Prostate gland (tissue), 2 donors: ENCODE measurements around the gene CRB2. TPM values are rescaled to one million over a fixed set of nuclear protein-coding genes. Genes with fewer than 3 reads are reported as not detected.
A peak's percentile ranks its signal among the peaks of the same experiment; 100 is the strongest.
"Not testable (repeated sequence)": the region's sequence is repeated elsewhere in the genome, so short reads cannot be mapped to it uniquely, and the experiment has no call there.

Experiments used
- DNase-seq: peaks from one replicate; pipeline ENCODE4 v3.0.0-alpha.2; 2019; ENCODE audit warnings: low spot score
- H3K27ac ChIP-seq, 2 donors: fragments of 200-600 bp; sonication (generic); 2 replicates each; pipeline ENCODE4 v1.5.1; 2017 to 2019
- H3K27me3 ChIP-seq: fragments of 200-600 bp; sonication (generic); replicated peaks from 2 replicates; pipeline ENCODE4 v1.5.1; 2019; ENCODE audit not compliant: insufficient read depth
- H3K36me3 ChIP-seq, 2 donors: fragments of 200-600 bp; sonication (generic); 1 replicate in 1 of 2; 2 replicates in 1 of 2; pipeline versions ENCODE4 v1.5.1 to v1.8.1; 2017 to 2019
- H3K4me1 ChIP-seq: fragments of 200-600 bp; sonication (generic); replicated peaks from 2 replicates; pipeline ENCODE4 v1.5.1; 2019
- H3K4me3 ChIP-seq, 2 donors: fragments of 200-600 bp; sonication (generic); 2 replicates each; pipeline ENCODE4 v1.5.1; 2017 to 2019
- H3K9me3 ChIP-seq: fragments of 200-600 bp; sonication (generic); 2 replicates; pipeline ENCODE4 v1.5.1; 2017
- CTCF ChIP-seq, 4 experiments: fragments of 200-600 bp in 2 of 4; fragments of 450-650 bp in 2 of 4; sonication (generic) in 2 of 4; IDR thresholded peaks; 1 replicate in 3 of 4; 2 replicates in 1 of 4; pipeline ENCODE4 v1.5.1; 2016 to 2019; ENCODE audit warnings: antibody characterized with exemption in 4 of 4, mild to moderate bottlenecking in 2 of 4, moderate library complexity in 2 of 4
- POLR2A ChIP-seq: fragments of 450-650 bp; IDR thresholded peaks from one replicate; pipeline ENCODE4 v1.6.1; 2016; ENCODE audit warnings: antibody characterized with exemption, mild to moderate bottlenecking
- POLR2AphosphoS5 ChIP-seq: sonication (generic); formaldehyde crosslinking; IDR thresholded peaks from one replicate; pipeline ENCODE4 v1.6.1; 2017; ENCODE audit warnings: antibody characterized with exemption
- WGBS: methylation state at CpG from one replicate; pipeline ENCODE4 v1.1.5; 2018; 5-methylcytosine and 5-hydroxymethylcytosine counted together
- intact Hi-C: fragments of 100-400 bp; cut with DNase I; formaldehyde crosslinking; loops from one replicate; pipeline ENCODE4 v1.14.2; 2022
- total RNA-seq, 2 donors: library from RNA; depleted of rRNA; stranded (reverse); fragments of >200 nt; gene quantifications; one replicate each; pipeline ENCODE4 v1.1.0, GENCODE V29; 2016

The CRB2 gene
- total RNA-seq, 2 donors from 2014 or later, result 1.7 TPM; not detected in 1

GRCh38 chr9:123327697-123328100 lies 28.3 kb upstream of the CRB2 start:
- Histone ChIP-seq H3K27ac (peak overlapping the region; percentile 73 to 87), H3K4me3 (no peak overlapping the region), H3K4me1 (peaks cover 3% of the 10 kb centered on the region), H3K27me3 (no peaks in the 10 kb centered on the region), H3K9me3 (no peaks in the 10 kb centered on the region), H3K36me3 (no peaks in the 10 kb centered on the region)
- peak; percentile 93 for DNase-seq
- intact Hi-C loops, result no loop called here
- no peak for TF ChIP-seq CTCF (IDR thresholded peaks at IDR 0.05)
- peak; percentile 97 for TF ChIP-seq POLR2AphosphoS5
- peak; percentile 19 for TF ChIP-seq POLR2A
- WGBS, result 51% methylated on average over 8 of the region's 8 CpGs

GRCh38 chr9:123329329-123329955 lies 26.6 kb upstream of the CRB2 start:
- H3K27ac ChIP-seq, result peak overlapping the region in 1 of 2 donors; percentile 27
- H3K9me3 ChIP-seq, result no peaks in the 10 kb centered on the region
- TF ChIP-seq CTCF (IDR thresholded peaks at IDR 0.05) (no peak), POLR2AphosphoS5 (peak; percentile 31)
- no peak overlapping the region for H3K4me3 ChIP-seq
- 76% methylated on average over 6 of the region's 6 CpGs for WGBS
- H3K4me1 ChIP-seq, result peaks cover 3% of the 10 kb centered on the region
- peak; percentile 55 for DNase-seq
- H3K27me3 ChIP-seq, result no peaks in the 10 kb centered on the region
- no peaks in the 10 kb centered on the region for H3K36me3 ChIP-seq
- intact Hi-C loops, result no loop called here

- 93% methylated on average over 15 of the region's 15 CpGs for WGBS
Observed at GRCh38 chr9:123331346-123332060, 24.5 kb upstream of the CRB2 start.

GRCh38 chr9:123333058-123333669 lies 22.8 kb upstream of the CRB2 start:
- H3K36me3 ChIP-seq, intact Hi-C loops, DNase-seq, H3K27me3 ChIP-seq, H3K4me1 ChIP-seq, H3K27ac ChIP-seq, H3K9me3 ChIP-seq, H3K4me3 ChIP-seq: not testable (repeated sequence)
- 75% methylated on average over 8 of the region's 8 CpGs for WGBS

More at GRCh38 chr9:123331346-123332060, 24.5 kb upstream of the CRB2 start:
- Histone ChIP-seq H3K27me3 (no peaks in the 10 kb centered on the region), H3K36me3 (no peaks in the 10 kb centered on the region), H3K9me3 (no peaks in the 10 kb centered on the region), H3K4me1 (peaks cover 3% of the 10 kb centered on the region), H3K4me3 (no peak overlapping the region), H3K27ac (no peak overlapping the region)
- TF ChIP-seq POLR2A (no peak), POLR2AphosphoS5 (no peak), CTCF (IDR thresholded peaks at IDR 0.05) (no peak)
- intact Hi-C loops, result no loop called here
- no peak for DNase-seq

GRCh38 chr9:123334639-123335038 lies 21.4 kb upstream of the CRB2 start:
- 73% methylated on average over 3 of the region's 3 CpGs for WGBS
- Histone ChIP-seq H3K4me3 (no peak overlapping the region), H3K27me3 (no peaks in the 10 kb centered on the region), H3K4me1 (no peaks in the 10 kb centered on the region), H3K9me3 (no peaks in the 10 kb centered on the region), H3K36me3 (no peaks in the 10 kb centered on the region), H3K27ac (no peak overlapping the region)
- intact Hi-C loops, result no loop called here
- DNase-seq, result no peak
- no peak for TF ChIP-seq CTCF (IDR thresholded peaks at IDR 0.05)
- no peak for TF ChIP-seq POLR2A
- TF ChIP-seq POLR2AphosphoS5, result no peak
